Thoracic aorta (tissue), 2 donors: ENCODE results near the gene NDUFA8. TPM values are rescaled to one million over a fixed set of nuclear protein-coding genes. Genes with fewer than 3 reads are reported as not detected.

Experiments used
- ATAC-seq: fragments of 150-250 bp; one replicate; pipeline ENCODE4 v1.8.0; 2017; ENCODE audit warnings: low read depth; ENCODE audit not compliant: insufficient number of reproducible peaks, low FRiP score
- DNase-seq: peaks from one replicate; pipeline ENCODE4 v3.0.0-alpha.2; 2020; ENCODE audit warnings: low spot score
- H3K27ac ChIP-seq, 2 donors: fragments of 200-600 bp; sonication (generic); 1 replicate in 1 of 2; 2 replicates in 1 of 2; pipeline ENCODE4 v1.5.1; 2016; ENCODE audit warnings: mild to moderate bottlenecking in 2 of 2, moderate library complexity in 2 of 2
- H3K27me3 ChIP-seq: fragments of 200-600 bp; sonication (generic); replicated peaks from 2 replicates; pipeline ENCODE4 v1.6.0; 2016; ENCODE audit warnings: mild to moderate bottlenecking; ENCODE audit not compliant: insufficient read depth
- H3K36me3 ChIP-seq: fragments of 200-600 bp; sonication (generic); one replicate; pipeline ENCODE4 v1.5.1; 2016
- H3K4me1 ChIP-seq, 2 donors: fragments of 200-600 bp; sonication (generic); 1 replicate in 1 of 2; 2 replicates in 1 of 2; pipeline versions ENCODE4 v1.5.1 to v1.6.0; 2016; ENCODE audit warnings: low read depth in 2 of 2, mild to moderate bottlenecking in 1 of 2; ENCODE audit not compliant: control insufficient read depth in 1 of 2
- H3K4me3 ChIP-seq: fragments of 200-600 bp; sonication (generic); 2 replicates; pipeline ENCODE4 v1.5.1; 2016; ENCODE audit warnings: mild to moderate bottlenecking
- H3K9me3 ChIP-seq: fragments of 200-600 bp; sonication (generic); 2 replicates; pipeline ENCODE4 v1.5.1; 2016
- total RNA-seq, 2 donors: library from RNA; depleted of rRNA; stranded (reverse); fragments of >200 nt; gene quantifications; one replicate each; pipeline versions ENCODE4 v1.1.0 to v1.2.3, GENCODE V29; 2016
- TF ChIP-seq, protein P1 (sequence below): fragments of 200-600 bp; sonication (generic); IDR thresholded peaks from one replicate; pipeline ENCODE4 v1.5.1; 2019; ENCODE audit warnings: antibody characterized with exemption

The NDUFA8 gene
- total RNA-seq, 2 donors from 2014 or later, result 14.6 to 19.3 TPM

DNA sequence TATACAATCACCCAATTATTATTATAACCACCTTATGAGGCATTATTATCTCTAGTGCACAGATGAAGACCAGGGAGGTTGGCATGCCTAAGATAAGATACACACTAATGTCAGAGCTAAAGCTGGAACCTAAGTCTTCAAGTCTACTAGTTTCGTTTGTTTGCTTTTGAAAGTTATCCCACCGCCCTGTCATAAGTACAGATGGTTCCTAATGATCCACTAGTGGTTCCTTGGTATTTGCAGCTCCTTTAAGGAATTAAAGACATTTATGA is 14.1 kb downstream of the NDUFA8 start:
- Histone ChIP-seq H3K4me1 (no peaks in the 10 kb centered on the region), H3K27me3 (no peaks in the 10 kb centered on the region), H3K27ac (no peak overlapping the region), H3K4me3 (no peak overlapping the region), H3K36me3 (peaks cover 22% of the 10 kb centered on the region), H3K9me3 (no peaks in the 10 kb centered on the region)
- TF ChIP-seq, protein P1, sequence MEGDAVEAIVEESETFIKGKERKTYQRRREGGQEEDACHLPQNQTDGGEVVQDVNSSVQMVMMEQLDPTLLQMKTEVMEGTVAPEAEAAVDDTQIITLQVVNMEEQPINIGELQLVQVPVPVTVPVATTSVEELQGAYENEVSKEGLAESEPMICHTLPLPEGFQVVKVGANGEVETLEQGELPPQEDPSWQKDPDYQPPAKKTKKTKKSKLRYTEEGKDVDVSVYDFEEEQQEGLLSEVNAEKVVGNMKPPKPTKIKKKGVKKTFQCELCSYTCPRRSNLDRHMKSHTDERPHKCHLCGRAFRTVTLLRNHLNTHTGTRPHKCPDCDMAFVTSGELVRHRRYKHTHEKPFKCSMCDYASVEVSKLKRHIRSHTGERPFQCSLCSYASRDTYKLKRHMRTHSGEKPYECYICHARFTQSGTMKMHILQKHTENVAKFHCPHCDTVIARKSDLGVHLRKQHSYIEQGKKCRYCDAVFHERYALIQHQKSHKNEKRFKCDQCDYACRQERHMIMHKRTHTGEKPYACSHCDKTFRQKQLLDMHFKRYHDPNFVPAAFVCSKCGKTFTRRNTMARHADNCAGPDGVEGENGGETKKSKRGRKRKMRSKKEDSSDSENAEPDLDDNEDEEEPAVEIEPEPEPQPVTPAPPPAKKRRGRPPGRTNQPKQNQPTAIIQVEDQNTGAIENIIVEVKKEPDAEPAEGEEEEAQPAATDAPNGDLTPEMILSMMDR, result no peak
- DNase-seq, result no peak
- no peak for ATAC-seq

DNA sequence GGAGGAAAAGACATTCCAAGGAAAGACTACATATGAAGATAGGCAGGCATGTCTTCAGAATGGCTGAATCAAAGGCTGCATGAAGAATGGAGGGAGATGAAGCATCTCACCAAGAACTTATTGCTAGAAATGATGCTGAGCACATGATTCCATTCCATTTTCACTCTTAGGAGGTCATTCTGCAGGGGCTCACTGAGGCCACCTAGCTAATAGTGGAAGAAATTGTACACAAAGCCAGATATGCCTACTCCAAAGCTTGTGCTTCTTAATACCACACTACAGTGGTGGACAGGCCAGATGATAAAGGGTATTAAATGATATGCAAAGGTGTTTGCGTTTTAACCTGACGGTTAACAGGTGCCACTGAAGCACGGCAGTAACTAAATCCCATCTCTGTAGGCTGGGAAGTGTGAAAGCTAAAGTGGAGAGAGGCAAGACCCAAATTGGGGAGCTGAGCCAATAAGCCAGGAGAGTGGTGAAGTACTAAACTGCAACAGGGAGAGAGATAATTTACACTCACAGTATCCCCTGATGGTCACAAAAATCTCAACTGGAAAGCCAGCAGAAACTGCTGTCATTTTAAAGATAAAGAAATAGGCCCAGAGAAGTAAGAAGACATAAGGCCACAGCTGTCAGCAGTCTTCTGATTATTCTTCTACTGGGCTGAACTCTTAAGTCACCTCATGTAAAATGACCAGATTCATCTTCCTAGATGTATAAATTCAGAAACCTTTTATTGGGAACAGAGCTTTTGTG is 14.6 kb downstream of the NDUFA8 start:
- no peak overlapping the region for H3K4me3 ChIP-seq
- ATAC-seq, result no peak
- no peak overlapping the region for H3K27ac ChIP-seq
- no peaks in the 10 kb centered on the region for H3K4me1 ChIP-seq
- H3K27me3 ChIP-seq, result no peaks in the 10 kb centered on the region
- H3K36me3 ChIP-seq, result peaks cover 22% of the 10 kb centered on the region
- TF ChIP-seq, protein P1, result no peak
- DNase-seq, result no peak
- no peaks in the 10 kb centered on the region for H3K9me3 ChIP-seq

DNA sequence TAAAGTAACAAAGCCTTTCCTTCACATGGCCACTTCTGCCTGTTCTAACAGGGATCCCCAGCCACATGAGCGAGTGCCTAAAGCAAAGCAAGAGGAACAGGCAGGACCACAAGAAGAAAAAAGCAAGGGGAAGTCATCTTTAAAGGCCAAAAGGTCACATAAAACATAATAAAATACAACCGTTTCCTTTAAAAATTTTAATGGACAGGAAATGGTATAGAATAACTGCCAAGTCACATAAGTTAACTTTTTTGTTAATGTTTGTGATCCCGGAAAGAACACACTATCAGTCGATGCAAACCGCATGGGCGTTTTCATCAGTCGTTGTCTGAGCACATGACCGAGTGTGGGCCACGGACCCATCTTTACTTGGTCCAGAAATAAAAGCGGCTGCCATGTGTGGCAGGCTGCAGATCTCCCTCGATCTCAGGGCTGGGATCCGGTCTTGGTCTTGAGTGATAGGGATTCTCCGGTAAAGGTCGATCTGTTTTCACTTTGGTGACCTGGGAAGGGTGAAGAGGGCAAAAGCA is 15.6 kb downstream of the NDUFA8 start:
- no peaks in the 10 kb centered on the region for H3K27me3 ChIP-seq
- TF ChIP-seq, protein P1, result no peak
- ATAC-seq (no peak), DNase-seq (no peak)
- no peaks in the 10 kb centered on the region for H3K9me3 ChIP-seq
- H3K4me1 ChIP-seq, result no peaks in the 10 kb centered on the region
- H3K4me3 ChIP-seq, result no peak overlapping the region
- H3K36me3 ChIP-seq, result peaks cover 22% of the 10 kb centered on the region
- H3K27ac ChIP-seq, result no peak overlapping the region

DNA sequence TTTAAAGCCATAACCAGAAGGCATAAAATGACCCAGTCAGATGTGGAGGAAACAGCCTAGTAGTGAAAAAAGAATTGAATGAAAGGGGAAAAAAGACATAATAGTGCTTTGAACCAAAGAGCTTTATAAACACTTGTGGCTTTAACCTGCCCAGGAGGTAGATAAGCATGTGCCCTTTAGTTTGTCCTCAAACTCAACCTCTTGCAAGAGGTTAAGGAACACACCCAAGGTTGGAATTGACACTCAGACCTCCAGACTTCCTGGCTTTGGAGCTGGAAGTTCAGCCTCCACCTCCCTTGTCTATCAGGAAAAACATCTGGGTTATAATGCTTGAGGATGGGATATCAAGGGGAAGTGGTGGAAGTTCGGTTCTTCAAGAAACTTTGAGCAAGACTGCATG is 16.3 kb downstream of the NDUFA8 start:
- no peaks in the 10 kb centered on the region for H3K9me3 ChIP-seq
- H3K4me3 ChIP-seq, result no peak overlapping the region
- H3K27ac ChIP-seq, result no peak overlapping the region
- no peaks in the 10 kb centered on the region for H3K27me3 ChIP-seq
- DNase-seq (no peak), ATAC-seq (no peak)
- TF ChIP-seq, protein P1, result no peak
- H3K36me3 ChIP-seq, result peaks cover 22% of the 10 kb centered on the region
- H3K4me1 ChIP-seq, result no peaks in the 10 kb centered on the region

DNA sequence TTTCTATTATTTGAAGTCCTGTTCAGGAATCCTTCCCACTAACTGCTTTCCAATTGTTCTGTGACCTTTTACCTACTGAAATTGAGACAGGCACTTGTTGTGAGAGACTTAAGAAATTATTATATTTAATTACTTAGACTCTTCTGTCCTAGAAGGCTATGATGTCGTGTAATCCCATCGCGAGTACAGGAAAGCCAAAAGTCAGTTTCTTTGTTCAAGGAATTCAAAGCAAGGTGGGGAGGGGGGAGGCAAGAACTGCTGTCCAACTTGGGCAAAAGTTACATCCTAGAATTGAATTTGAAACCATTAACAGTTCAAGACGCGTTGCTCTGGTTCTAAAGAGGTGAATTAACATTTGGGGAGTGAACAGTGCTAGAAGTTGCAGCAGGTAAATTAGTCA is 17.9 kb downstream of the NDUFA8 start:
- Histone ChIP-seq H3K4me3 (no peak overlapping the region), H3K9me3 (no peaks in the 10 kb centered on the region), H3K27me3 (no peaks in the 10 kb centered on the region), H3K27ac (no peak overlapping the region), H3K4me1 (no peaks in the 10 kb centered on the region), H3K36me3 (peaks cover 18% of the 10 kb centered on the region)
- no peak for DNase-seq
- ATAC-seq, result no peak
- TF ChIP-seq, protein P1, result no peak
